DND-41 (cell line): Measurements from ENCODE around the gene STK25.

Experiments used
- EZH2 ChIP-seq: IDR thresholded peaks from 3 replicates; pipeline ENCODE4 v1.6.1; 2012; ENCODE audit warnings: borderline replicate concordance, low read depth, mild to moderate bottlenecking, moderate library complexity, low read length, inconsistent platforms; ENCODE audit not compliant: severe bottlenecking
- TF ChIP-seq, protein P1 (sequence below): IDR thresholded peaks from 2 replicates; pipeline ENCODE4 v1.5.1; 2012; ENCODE audit warnings: borderline replicate concordance, low read length, moderate library complexity, mild to moderate bottlenecking; ENCODE audit not compliant: poor library complexity, severe bottlenecking; ENCODE audit errors: extremely low read depth

DNA sequence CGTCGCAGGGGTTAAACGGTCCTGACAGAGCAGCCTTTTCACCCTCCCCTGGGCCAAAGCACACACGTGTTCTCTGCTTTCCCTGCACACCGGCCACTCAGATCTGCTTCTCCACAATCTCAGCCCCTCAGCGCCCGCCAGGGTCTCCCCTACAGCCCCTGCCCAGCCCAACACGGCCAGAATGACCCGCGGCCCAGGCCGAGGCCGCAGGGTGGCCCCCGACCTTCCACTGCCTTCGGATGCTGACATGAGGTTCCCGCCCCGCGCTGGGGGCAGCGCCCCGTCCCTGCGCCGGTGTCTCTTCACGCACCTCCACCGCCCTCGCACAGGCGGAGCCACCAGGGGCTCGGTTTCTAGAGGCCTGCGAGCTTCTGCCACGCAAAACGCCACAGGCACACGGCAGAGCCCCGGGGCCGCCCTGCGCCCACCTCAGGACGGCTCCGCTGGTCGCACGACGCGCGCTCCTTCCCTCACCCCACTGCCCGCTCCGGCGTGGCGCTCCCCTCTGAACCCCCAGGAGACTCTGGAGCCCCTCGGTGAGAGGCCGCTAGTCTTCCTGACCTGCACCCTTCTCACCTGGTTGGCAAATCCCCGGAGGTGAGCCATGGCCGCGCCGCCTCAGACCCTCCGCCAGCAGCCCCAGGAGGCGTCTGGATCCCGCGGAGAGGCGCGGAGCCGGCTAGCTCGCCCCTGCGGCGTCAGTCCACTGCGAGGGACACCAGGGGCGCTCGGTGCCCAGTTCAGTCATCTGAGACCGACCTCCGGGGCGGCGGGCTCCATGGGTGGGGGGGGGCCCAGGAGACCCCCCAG, 749 bp downstream of the STK25 start:
- TF ChIP-seq EZH2, result no peak
- TF ChIP-seq, protein P1, sequence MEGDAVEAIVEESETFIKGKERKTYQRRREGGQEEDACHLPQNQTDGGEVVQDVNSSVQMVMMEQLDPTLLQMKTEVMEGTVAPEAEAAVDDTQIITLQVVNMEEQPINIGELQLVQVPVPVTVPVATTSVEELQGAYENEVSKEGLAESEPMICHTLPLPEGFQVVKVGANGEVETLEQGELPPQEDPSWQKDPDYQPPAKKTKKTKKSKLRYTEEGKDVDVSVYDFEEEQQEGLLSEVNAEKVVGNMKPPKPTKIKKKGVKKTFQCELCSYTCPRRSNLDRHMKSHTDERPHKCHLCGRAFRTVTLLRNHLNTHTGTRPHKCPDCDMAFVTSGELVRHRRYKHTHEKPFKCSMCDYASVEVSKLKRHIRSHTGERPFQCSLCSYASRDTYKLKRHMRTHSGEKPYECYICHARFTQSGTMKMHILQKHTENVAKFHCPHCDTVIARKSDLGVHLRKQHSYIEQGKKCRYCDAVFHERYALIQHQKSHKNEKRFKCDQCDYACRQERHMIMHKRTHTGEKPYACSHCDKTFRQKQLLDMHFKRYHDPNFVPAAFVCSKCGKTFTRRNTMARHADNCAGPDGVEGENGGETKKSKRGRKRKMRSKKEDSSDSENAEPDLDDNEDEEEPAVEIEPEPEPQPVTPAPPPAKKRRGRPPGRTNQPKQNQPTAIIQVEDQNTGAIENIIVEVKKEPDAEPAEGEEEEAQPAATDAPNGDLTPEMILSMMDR, result no peak
